NB4 (cell line): Measurements from ENCODE around the gene ATG101.
A peak's percentile ranks its signal among the peaks of the same experiment; 100 is the strongest.

Experiments used
- DNase-seq: peaks from one replicate; pipeline ENCODE4 v3.0.0; 2010; ENCODE audit warnings: low read depth
- H3K4me3 ChIP-seq: one replicate; pipeline ENCODE4 v1.5.1; 2011; ENCODE audit warnings: mild to moderate bottlenecking, low read depth, low read length, moderate library complexity
- MYC ChIP-seq: IDR thresholded peaks from 2 replicates; pipeline ENCODE4 v1.6.1; 2011; ENCODE audit warnings: low read depth, low read length
- POLR2A ChIP-seq: IDR thresholded peaks from 2 replicates; pipeline ENCODE4 v1.6.1; 2011; ENCODE audit warnings: mild to moderate bottlenecking; ENCODE audit not compliant: insufficient read length; ENCODE audit errors: extremely low read depth
- TF ChIP-seq, protein P1 (sequence below): IDR thresholded peaks from 2 replicates; pipeline ENCODE4 v1.6.1; 2011; ENCODE audit warnings: low read depth, low read length
- TF ChIP-seq, protein P2 (sequence below): IDR thresholded peaks from one replicate; pipeline ENCODE4 v1.5.1; 2012; ENCODE audit warnings: low read depth, low read length

The ATG101 gene

GRCh38 chr12:52042706-52043385 lies 26.9 kb upstream of the ATG101 start:
- DNase-seq, result no peak
- H3K4me3 ChIP-seq, result no peak overlapping the region

GRCh38 chr12:52043386-52044212 lies 26.2 kb upstream of the ATG101 start:
- DNase-seq, result no peak
- H3K4me3 ChIP-seq, result no peak overlapping the region
- TF ChIP-seq MYC (no peak), POLR2A (no peak)
- TF ChIP-seq, protein P1, sequence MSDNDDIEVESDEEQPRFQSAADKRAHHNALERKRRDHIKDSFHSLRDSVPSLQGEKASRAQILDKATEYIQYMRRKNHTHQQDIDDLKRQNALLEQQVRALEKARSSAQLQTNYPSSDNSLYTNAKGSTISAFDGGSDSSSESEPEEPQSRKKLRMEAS, result no peak
- TF ChIP-seq, protein P2, sequence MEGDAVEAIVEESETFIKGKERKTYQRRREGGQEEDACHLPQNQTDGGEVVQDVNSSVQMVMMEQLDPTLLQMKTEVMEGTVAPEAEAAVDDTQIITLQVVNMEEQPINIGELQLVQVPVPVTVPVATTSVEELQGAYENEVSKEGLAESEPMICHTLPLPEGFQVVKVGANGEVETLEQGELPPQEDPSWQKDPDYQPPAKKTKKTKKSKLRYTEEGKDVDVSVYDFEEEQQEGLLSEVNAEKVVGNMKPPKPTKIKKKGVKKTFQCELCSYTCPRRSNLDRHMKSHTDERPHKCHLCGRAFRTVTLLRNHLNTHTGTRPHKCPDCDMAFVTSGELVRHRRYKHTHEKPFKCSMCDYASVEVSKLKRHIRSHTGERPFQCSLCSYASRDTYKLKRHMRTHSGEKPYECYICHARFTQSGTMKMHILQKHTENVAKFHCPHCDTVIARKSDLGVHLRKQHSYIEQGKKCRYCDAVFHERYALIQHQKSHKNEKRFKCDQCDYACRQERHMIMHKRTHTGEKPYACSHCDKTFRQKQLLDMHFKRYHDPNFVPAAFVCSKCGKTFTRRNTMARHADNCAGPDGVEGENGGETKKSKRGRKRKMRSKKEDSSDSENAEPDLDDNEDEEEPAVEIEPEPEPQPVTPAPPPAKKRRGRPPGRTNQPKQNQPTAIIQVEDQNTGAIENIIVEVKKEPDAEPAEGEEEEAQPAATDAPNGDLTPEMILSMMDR, result no peak

More at GRCh38 chr12:52042706-52043385, 26.9 kb upstream of the ATG101 start:
- TF ChIP-seq, protein P2, result no peak
- no peak for TF ChIP-seq MYC
- no peak for TF ChIP-seq POLR2A
- TF ChIP-seq, protein P1, result no peak

- TF ChIP-seq, protein P1, result no peak
- TF ChIP-seq, protein P2, result no peak
- no peak for TF ChIP-seq MYC
- TF ChIP-seq POLR2A, result no peak
- no peak overlapping the region for H3K4me3 ChIP-seq
- no peak for DNase-seq
These were observed 25.3 kb upstream of the ATG101 start for GRCh38 chr12:52044292-52044983.

- no peak overlapping the region for H3K4me3 ChIP-seq
- peak; percentile 70 for DNase-seq
- TF ChIP-seq, protein P1, result no peak
These were observed 24.0 kb upstream of the ATG101 start for GRCh38 chr12:52045794-52046199.

DNA sequence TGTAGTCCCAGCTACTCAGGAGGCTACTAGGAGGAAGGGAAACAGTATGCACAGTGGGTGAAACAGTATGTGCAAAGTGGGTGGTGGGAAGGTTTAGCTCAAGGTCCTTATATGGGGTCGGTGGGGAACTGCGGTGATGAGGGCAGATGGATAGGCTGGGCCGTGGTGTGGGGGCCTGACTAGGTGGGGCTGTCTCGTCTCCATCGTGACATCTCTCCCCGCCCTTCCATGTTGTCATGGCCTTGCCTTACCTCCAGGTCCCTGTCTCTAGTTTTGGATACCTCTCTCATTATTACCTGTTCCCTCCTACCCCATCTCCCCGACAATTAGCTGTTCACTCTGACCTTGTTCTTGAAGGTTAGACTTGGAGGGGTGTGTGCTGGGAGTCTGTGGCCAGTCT lies 22.9 kb upstream of the ATG101 start:
- TF ChIP-seq, protein P2, result no peak
- TF ChIP-seq MYC, result no peak
- no peak for TF ChIP-seq POLR2A
- TF ChIP-seq, protein P1, result no peak
- H3K4me3 ChIP-seq, result no peak overlapping the region
- DNase-seq, result no peak

DNA sequence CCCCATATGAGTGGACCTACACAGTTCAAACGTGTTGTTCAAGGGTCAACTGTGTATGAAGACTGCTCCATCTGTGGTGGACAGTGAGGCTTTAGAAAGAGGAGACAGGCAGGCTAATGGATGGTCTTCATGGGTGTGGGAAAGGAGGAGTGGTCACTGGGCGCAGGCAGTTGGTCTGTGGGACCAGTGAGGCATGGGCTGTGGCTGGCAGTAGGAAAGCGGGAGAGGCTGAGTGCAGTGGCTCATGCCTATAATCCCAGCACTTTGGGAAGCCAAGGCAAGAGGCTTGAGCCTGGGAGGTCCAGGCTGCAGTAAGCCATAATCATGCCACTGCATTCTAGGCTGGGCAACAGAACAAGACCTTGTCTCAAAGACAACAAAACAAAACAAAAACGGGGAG lies 20.5 kb upstream of the ATG101 start:
- TF ChIP-seq, protein P2, result no peak
- TF ChIP-seq POLR2A (no peak), MYC (no peak)
- TF ChIP-seq, protein P1, result no peak
- DNase-seq, result no peak
- H3K4me3 ChIP-seq, result no peak overlapping the region
